ENCODE results near the gene DAB2IP. TPM values are rescaled to one million over a fixed set of nuclear protein-coding genes. Genes with fewer than 3 reads are reported as not detected.

The DAB2IP gene
- total and polyA plus RNA-seq, 2 donors from 2014 or later, result 33.8 to 105 TPM

DNA sequence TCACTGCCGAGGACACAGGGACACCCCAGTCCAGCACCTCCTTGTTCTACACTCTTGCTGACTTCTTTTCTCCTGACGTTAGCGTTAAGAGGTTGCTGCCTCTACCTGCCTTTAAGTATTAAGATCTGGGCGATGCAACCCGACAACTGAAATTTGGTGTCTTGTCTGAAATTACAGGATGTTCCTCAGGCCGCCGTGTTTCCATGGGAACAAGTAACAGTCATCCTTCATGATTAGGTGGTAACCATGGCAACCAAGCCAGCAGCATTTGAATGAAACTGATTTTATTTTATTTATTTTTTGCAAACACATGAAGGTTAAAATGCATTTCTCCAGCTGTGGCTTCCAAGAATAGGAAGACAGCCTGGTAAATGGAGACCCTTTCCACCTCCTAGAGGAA lies 20.8 kb downstream of the DAB2IP start:
- Histone ChIP-seq H3K4me1 (ENCODE audit: control insufficient read depth in 2 of 3, insufficient read depth in 2 of 3, low read depth in 1 of 3, low read length in 3 of 3) (peaks cover 0 to 22% (median 11%) of the 10 kb centered on the region in 3 donors), H3K9ac (ENCODE audit: low read length in 3 of 3) (no peak overlapping the region), H3K4me3 (ENCODE audit: low read length in 3 of 3) (no peak overlapping the region), H3K9me3 (ENCODE audit: control insufficient read depth in 2 of 3, insufficient read depth in 1 of 3, low read length in 3 of 3) (no peaks in the 10 kb centered on the region), H3K27ac (ENCODE audit: low read depth in 2 of 2, low read length in 2 of 2) (no peak overlapping the region), H3K36me3 (ENCODE audit: control insufficient read depth in 2 of 3, insufficient read depth in 3 of 3, low read length in 3 of 3) (no peaks in the 10 kb centered on the region), H3K27me3 (ENCODE audit: control insufficient read depth, insufficient read depth, low read length) (no peaks in the 10 kb centered on the region)
- FAIRE-seq, result no peak
- intact Hi-C loops (cut with DNase I), result no loop called here
- TF ChIP-seq, protein P1, sequence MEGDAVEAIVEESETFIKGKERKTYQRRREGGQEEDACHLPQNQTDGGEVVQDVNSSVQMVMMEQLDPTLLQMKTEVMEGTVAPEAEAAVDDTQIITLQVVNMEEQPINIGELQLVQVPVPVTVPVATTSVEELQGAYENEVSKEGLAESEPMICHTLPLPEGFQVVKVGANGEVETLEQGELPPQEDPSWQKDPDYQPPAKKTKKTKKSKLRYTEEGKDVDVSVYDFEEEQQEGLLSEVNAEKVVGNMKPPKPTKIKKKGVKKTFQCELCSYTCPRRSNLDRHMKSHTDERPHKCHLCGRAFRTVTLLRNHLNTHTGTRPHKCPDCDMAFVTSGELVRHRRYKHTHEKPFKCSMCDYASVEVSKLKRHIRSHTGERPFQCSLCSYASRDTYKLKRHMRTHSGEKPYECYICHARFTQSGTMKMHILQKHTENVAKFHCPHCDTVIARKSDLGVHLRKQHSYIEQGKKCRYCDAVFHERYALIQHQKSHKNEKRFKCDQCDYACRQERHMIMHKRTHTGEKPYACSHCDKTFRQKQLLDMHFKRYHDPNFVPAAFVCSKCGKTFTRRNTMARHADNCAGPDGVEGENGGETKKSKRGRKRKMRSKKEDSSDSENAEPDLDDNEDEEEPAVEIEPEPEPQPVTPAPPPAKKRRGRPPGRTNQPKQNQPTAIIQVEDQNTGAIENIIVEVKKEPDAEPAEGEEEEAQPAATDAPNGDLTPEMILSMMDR (IDR thresholded peaks at IDR 0.05; ENCODE audit: borderline replicate concordance, extremely low read depth, insufficient read depth), result no peak
- DNase-seq, result peak in 3 of 5 donors; percentile 20 to 37 (median 32)

- DNase-seq (peak in 1 of 5 donors; percentile 10), FAIRE-seq (no peak)
- H3K27me3 ChIP-seq (ENCODE audit: control insufficient read depth, insufficient read depth, low read length), result no peaks in the 10 kb centered on the region
- peaks cover 0 to 22% (median 11%) of the 10 kb centered on the region in 3 donors for H3K4me1 ChIP-seq (ENCODE audit: control insufficient read depth in 2 of 3, insufficient read depth in 2 of 3, low read depth in 1 of 3, low read length in 3 of 3)
- no peak overlapping the region for H3K9ac ChIP-seq (ENCODE audit: low read length in 3 of 3)
- TF ChIP-seq, protein P1 (IDR thresholded peaks at IDR 0.05; ENCODE audit: borderline replicate concordance, extremely low read depth, insufficient read depth), result no peak
- H3K4me3 ChIP-seq (ENCODE audit: low read length in 3 of 3), result no peak overlapping the region
- no peaks in the 10 kb centered on the region for H3K36me3 ChIP-seq (ENCODE audit: control insufficient read depth in 2 of 3, insufficient read depth in 3 of 3, low read length in 3 of 3)
- intact Hi-C loops (cut with DNase I), result no loop called here
- no peaks in the 10 kb centered on the region for H3K9me3 ChIP-seq (ENCODE audit: control insufficient read depth in 2 of 3, insufficient read depth in 1 of 3, low read length in 3 of 3)
- H3K27ac ChIP-seq (ENCODE audit: low read depth in 2 of 2, low read length in 2 of 2), result no peak overlapping the region
These were observed 21.6 kb downstream of the DAB2IP start for GRCh38 chr9:121672986-121673385.

GRCh38 chr9:121673576-121673975 lies 22.1 kb downstream of the DAB2IP start:
- TF ChIP-seq, protein P1 (IDR thresholded peaks at IDR 0.05; ENCODE audit: borderline replicate concordance, extremely low read depth, insufficient read depth), result no peak
- FAIRE-seq (no peak), DNase-seq (peak in 1 of 5 donors; percentile 42)
- H3K9me3 ChIP-seq (ENCODE audit: control insufficient read depth in 2 of 3, insufficient read depth in 1 of 3, low read length in 3 of 3), result no peaks in the 10 kb centered on the region
- no peaks in the 10 kb centered on the region for H3K27me3 ChIP-seq (ENCODE audit: control insufficient read depth, insufficient read depth, low read length)
- H3K36me3 ChIP-seq (ENCODE audit: control insufficient read depth in 2 of 3, insufficient read depth in 3 of 3, low read length in 3 of 3), result no peaks in the 10 kb centered on the region
- H3K4me3 ChIP-seq (ENCODE audit: low read length in 3 of 3), result no peak overlapping the region
- peaks cover 0 to 22% (median 11%) of the 10 kb centered on the region in 3 donors for H3K4me1 ChIP-seq (ENCODE audit: control insufficient read depth in 2 of 3, insufficient read depth in 2 of 3, low read depth in 1 of 3, low read length in 3 of 3)
- intact Hi-C loops (cut with DNase I), result no loop called here
- no peak overlapping the region for H3K9ac ChIP-seq (ENCODE audit: low read length in 3 of 3)
- no peak overlapping the region for H3K27ac ChIP-seq (ENCODE audit: low read depth in 2 of 2, low read length in 2 of 2)

- Histone ChIP-seq H3K4me3 (ENCODE audit: low read length in 3 of 3) (no peak overlapping the region), H3K9ac (ENCODE audit: low read length in 3 of 3) (no peak overlapping the region), H3K27me3 (ENCODE audit: control insufficient read depth, insufficient read depth, low read length) (no peaks in the 10 kb centered on the region), H3K4me1 (ENCODE audit: control insufficient read depth in 2 of 3, insufficient read depth in 2 of 3, low read depth in 1 of 3, low read length in 3 of 3) (peaks cover 0 to 22% (median 11%) of the 10 kb centered on the region in 3 donors), H3K27ac (ENCODE audit: low read depth in 2 of 2, low read length in 2 of 2) (no peak overlapping the region), H3K36me3 (ENCODE audit: control insufficient read depth in 2 of 3, insufficient read depth in 3 of 3, low read length in 3 of 3) (no peaks in the 10 kb centered on the region), H3K9me3 (ENCODE audit: control insufficient read depth in 2 of 3, insufficient read depth in 1 of 3, low read length in 3 of 3) (no peaks in the 10 kb centered on the region)
- intact Hi-C loops (cut with DNase I), result no loop called here
- FAIRE-seq (no peak), DNase-seq (peak in 1 of 5 donors; percentile 52)
- TF ChIP-seq, protein P1 (IDR thresholded peaks at IDR 0.05; ENCODE audit: borderline replicate concordance, extremely low read depth, insufficient read depth), result no peak
These were observed 22.6 kb downstream of the DAB2IP start for GRCh38 chr9:121674017-121674416.

Measured in kidney (tissue), 14 donors.